ENCODE results near the gene AGAP3.

AGAP3 gene

GRCh38 chr7:151124481-151124880 lies 38.2 kb downstream of the AGAP3 start:
- DNase-seq (ENCODE audit: low spot score), result no peak

- no peak for DNase-seq (ENCODE audit: low spot score)
Measured at GRCh38 chr7:151124899-151125399, 38.7 kb downstream of the AGAP3 start.

GRCh38 chr7:151125470-151125845 lies 39.2 kb downstream of the AGAP3 start:
- no peak for DNase-seq (ENCODE audit: low spot score)

GRCh38 chr7:151125846-151126481 lies 39.7 kb downstream of the AGAP3 start:
- no peak for DNase-seq (ENCODE audit: low spot score)

GRCh38 chr7:151126491-151127137 lies 40.3 kb downstream of the AGAP3 start:
- DNase-seq (ENCODE audit: low spot score), result no peak

- no peak for DNase-seq (ENCODE audit: low spot score)
Measured at GRCh38 chr7:151128144-151128543, 41.9 kb downstream of the AGAP3 start.

GRCh38 chr7:151128716-151129115 lies 42.4 kb downstream of the AGAP3 start:
- DNase-seq (ENCODE audit: low spot score), result no peak

- no peak for DNase-seq (ENCODE audit: low spot score)
Measured at GRCh38 chr7:151129117-151129959, 43.1 kb downstream of the AGAP3 start.

- DNase-seq (ENCODE audit: low spot score), result no peak
Measured at GRCh38 chr7:151129960-151130591, 43.8 kb downstream of the AGAP3 start.

GRCh38 chr7:151130741-151131157 lies 44.5 kb downstream of the AGAP3 start:
- no peak for DNase-seq (ENCODE audit: low spot score)

GRCh38 chr7:151131224-151131591 lies 44.9 kb downstream of the AGAP3 start:
- DNase-seq (ENCODE audit: low spot score), result no peak

- no peak for DNase-seq (ENCODE audit: low spot score)
Measured at GRCh38 chr7:151131592-151132293, 45.5 kb downstream of the AGAP3 start.

GRCh38 chr7:151132461-151133205 lies 46.4 kb downstream of the AGAP3 start:
- no peak for DNase-seq (ENCODE audit: low spot score)

- DNase-seq (ENCODE audit: low spot score), result no peak
Measured at GRCh38 chr7:151133266-151133985, 47.2 kb downstream of the AGAP3 start.

- no peak for DNase-seq (ENCODE audit: low spot score)
Measured at GRCh38 chr7:151133986-151134742, 47.9 kb downstream of the AGAP3 start.

- no peak for DNase-seq (ENCODE audit: low spot score)
Measured at GRCh38 chr7:151134743-151135524, 48.7 kb downstream of the AGAP3 start.

GRCh38 chr7:151135525-151135845 lies 49.2 kb downstream of the AGAP3 start:
- DNase-seq (ENCODE audit: low spot score), result no peak

- DNase-seq (ENCODE audit: low spot score), result no peak
Measured at GRCh38 chr7:151135866-151136843, 49.9 kb downstream of the AGAP3 start.

Measured in CD4-positive, alpha-beta T cell treated with Interleukin-2 at 100 ng/mL for 4 hours (primary cell).